Measurements from ENCODE around the gene VRK3. TPM values are rescaled to one million over a fixed set of nuclear protein-coding genes. Genes with fewer than 3 reads are reported as not detected.
"Not testable (repeated sequence)": the region's sequence is repeated elsewhere in the genome, so short reads cannot be mapped to it uniquely, and the experiment has no call there.

VRK3 gene
- total and polyA plus RNA-seq, 11 donors, result 9.9 to 33.7 (median 23.1) TPM

GRCh38 chr19:49950956-49951526, 74.1 kb downstream of the VRK3 start:
- Histone ChIP-seq H3K27ac (no peak overlapping the region), H3K9me3 (no peaks in the 10 kb centered on the region), H3K36me3 (no peaks in the 10 kb centered on the region), H3K27me3 (peaks cover 0 to 13% (median 0%) of the 10 kb centered on the region in 9 donors), H3K4me3 (no peak overlapping the region), H3K4me1 (peaks cover 0 to 41% (median 5%) of the 10 kb centered on the region in 12 donors)
- ATAC-seq (no peak), DNase-seq (no peak)
- no peak for TF ChIP-seq CTCF (IDR thresholded peaks at IDR 0.05)
- TF ChIP-seq POLR2A (IDR thresholded peaks at IDR 0.05), result no peak
- intact Hi-C loops (cut with DNase I), result loop anchor here in 1 of 10 donors (5.0 kb wide), 1 partner anchor 36 kb away; no protein-coding TSS in a partner anchor
- WGBS, 4 donors, result 71 to 83% (median 80%) methylated on average over 10 to 13 of the region's 13 CpGs

GRCh38 chr19:49950590-49950948, 74.6 kb downstream of the VRK3 start:
- Histone ChIP-seq H3K4me3 (no peak overlapping the region), H3K9me3 (peaks cover 0 to 3% (median 0%) of the 10 kb centered on the region in 12 donors), H3K4me1 (peaks cover 0 to 36% (median 5%) of the 10 kb centered on the region in 12 donors), H3K27me3 (peaks cover 0 to 17% (median 0%) of the 10 kb centered on the region in 9 donors), H3K27ac (no peak overlapping the region), H3K36me3 (no peaks in the 10 kb centered on the region)
- WGBS, 4 donors, result 89 to 92% (median 91%) methylated on average over 5 of the region's 5 CpGs
- no peak for DNase-seq
- ATAC-seq, result no peak
- TF ChIP-seq POLR2A (IDR thresholded peaks at IDR 0.05) (no peak), CTCF (IDR thresholded peaks at IDR 0.05) (no peak)
- intact Hi-C loops (cut with DNase I), result loop anchor here in 1 of 10 donors (5.0 kb wide), 1 partner anchor 37 kb away; no protein-coding TSS in a partner anchor

GRCh38 chr19:49949742-49950589, 75.2 kb downstream of the VRK3 start:
- TF ChIP-seq CTCF (IDR thresholded peaks at IDR 0.05) (no peak), POLR2A (IDR thresholded peaks at IDR 0.05) (no peak)
- Histone ChIP-seq H3K4me1 (peaks cover 0 to 30% (median 5%) of the 10 kb centered on the region in 12 donors), H3K27me3 (peaks cover 0 to 18% (median 0%) of the 10 kb centered on the region in 9 donors), H3K4me3 (no peak overlapping the region), H3K36me3 (no peaks in the 10 kb centered on the region), H3K27ac (no peak overlapping the region), H3K9me3 (peaks cover 0 to 4% (median 0%) of the 10 kb centered on the region in 12 donors)
- ATAC-seq, result no peak
- intact Hi-C loops (cut with DNase I), result loop anchor here in 1 of 10 donors (5.0 kb wide), 1 partner anchor 37 kb away; no protein-coding TSS in a partner anchor
- WGBS, 4 donors, result 73 to 80% (median 74%) methylated on average over 8 to 11 of the region's 11 CpGs
- no peak for DNase-seq

- Histone ChIP-seq H3K36me3 (no peaks in the 10 kb centered on the region), H3K9me3 (peaks cover 0 to 4% (median 0%) of the 10 kb centered on the region in 12 donors), H3K27me3 (peaks cover 0 to 18% (median 0%) of the 10 kb centered on the region in 9 donors), H3K27ac (no peak overlapping the region), H3K4me1 (peaks cover 0 to 5% (median 0%) of the 10 kb centered on the region in 12 donors), H3K4me3 (no peak overlapping the region)
- intact Hi-C loops (cut with DNase I), result no loop called here
- TF ChIP-seq POLR2A (IDR thresholded peaks at IDR 0.05) (no peak), CTCF (IDR thresholded peaks at IDR 0.05) (no peak)
- ATAC-seq (no peak), DNase-seq (no peak)
- WGBS, 4 donors, result 81 to 87% (median 85%) methylated on average over 8 of the region's 8 CpGs
Measured at GRCh38 chr19:49946415-49946814, 78.8 kb downstream of the VRK3 start.

GRCh38 chr19:49944567-49944966, 80.6 kb downstream of the VRK3 start:
- H3K4me1 ChIP-seq; H3K4me3 ChIP-seq; intact Hi-C loops (cut with DNase I); DNase-seq; H3K36me3 ChIP-seq; ATAC-seq; H3K9me3 ChIP-seq: not testable (repeated sequence)
- H3K27me3 ChIP-seq, result peaks cover 0 to 18% (median 0%) of the 10 kb centered on the region in 9 donors
- peak overlapping the region in 1 of 12 donors; percentile 52 for H3K27ac ChIP-seq
- 82 to 86% (median 84%) methylated on average over 5 of the region's 5 CpGs for WGBS, 4 donors
